Tibial nerve (tissue), 4 donors: Measurements from ENCODE around the gene RSPH10B2. TPM values are rescaled to one million over a fixed set of nuclear protein-coding genes. Genes with fewer than 3 reads are reported as not detected.
"Not testable (repeated sequence)": the region's sequence is repeated elsewhere in the genome, so short reads cannot be mapped to it uniquely, and the experiment has no call there.

ENCODE experiments used
- DNase-seq, 2 donors: peaks; one replicate each; pipeline ENCODE4 v3.0.0-alpha.2; 2019; ENCODE audit warnings: low spot score in 2 of 2
- H3K27ac ChIP-seq, 4 donors: fragments of 200-600 bp; sonication (generic) in 3 of 4; one replicate each; pipeline ENCODE4 v1.5.1; 2017 to 2019; ENCODE audit warnings: mild to moderate bottlenecking in 1 of 4
- H3K27me3 ChIP-seq, 2 donors: fragments of 200-600 bp; sonication (generic) in 1 of 2; one replicate each; pipeline versions ENCODE4 v1.5.1 to v1.6.0; 2017 to 2019
- H3K36me3 ChIP-seq, 3 donors: fragments of 200-600 bp; sonication (generic); one replicate each; pipeline ENCODE4 v1.5.1; 2018 to 2019
- H3K4me1 ChIP-seq, 4 donors: fragments of 200-600 bp; sonication (generic) in 3 of 4; one replicate each; pipeline ENCODE4 v1.5.1; 2017 to 2019
- H3K4me3 ChIP-seq, 4 donors: fragments of 200-600 bp; sonication (generic) in 3 of 4; one replicate each; pipeline ENCODE4 v1.5.1; 2017 to 2019; ENCODE audit warnings: mild to moderate bottlenecking in 1 of 4, moderate library complexity in 1 of 4
- H3K9me3 ChIP-seq, 4 donors: fragments of 200-600 bp; sonication (generic) in 3 of 4; one replicate each; pipeline ENCODE4 v1.5.1; 2017 to 2019
- CTCF ChIP-seq, 5 experiments: fragments of 200-600 bp in 3 of 5; fragments of 450-650 bp in 2 of 5; sonication (generic) in 3 of 5; IDR thresholded peaks; one replicate each; pipeline ENCODE4 v1.5.1; 2016 to 2019; ENCODE audit warnings: antibody characterized with exemption in 5 of 5, mild to moderate bottlenecking in 3 of 5, moderate library complexity in 2 of 5
- EP300 ChIP-seq, 2 donors: sonication (generic); formaldehyde crosslinking; IDR thresholded peaks; one replicate each; pipeline ENCODE4 v1.6.1; 2017; ENCODE audit warnings: antibody characterized with exemption in 2 of 2, mild to moderate bottlenecking in 1 of 2
- POLR2A ChIP-seq, 2 donors: fragments of 450-650 bp; IDR thresholded peaks; one replicate each; pipeline ENCODE4 v1.6.1; 2017; ENCODE audit warnings: antibody characterized with exemption in 2 of 2, mild to moderate bottlenecking in 2 of 2, moderate library complexity in 2 of 2
- WGBS, 2 donors: methylation state at CpG; one replicate each; pipeline ENCODE4 v1.1.5; 2018; 5-methylcytosine and 5-hydroxymethylcytosine counted together
- total RNA-seq, 4 donors: library from RNA; depleted of rRNA; stranded (reverse); fragments of >200 nt; gene quantifications; one replicate each; pipeline ENCODE4 v1.1.0, GENCODE V29; 2016

The RSPH10B2 gene
- total RNA-seq: 1 to 10 TPM in 1 of 4 donors, under 1 TPM in 2, not detected in 1; 0.20 to 3.3 (median 0.21) TPM

- no CpG with 5 or more reads among the region's 38 CpGs for WGBS, 2 donors
- H3K27ac ChIP-seq, H3K4me3 ChIP-seq, H3K36me3 ChIP-seq, H3K4me1 ChIP-seq, DNase-seq, H3K27me3 ChIP-seq, H3K9me3 ChIP-seq: not testable (repeated sequence)
These were observed at the start of gene RSPH10B2 for GRCh38 chr7:6753964-6754363. Gene RSPH10B2, plus strand, starts transcription at chr7:6754103. Its CDS starts 3,575 bp downstream, at chr7:6757678.

GRCh38 chr7:6705959-6706665 lies 47.8 kb upstream of the RSPH10B2 start:
- Histone ChIP-seq H3K9me3 (peaks cover 0 to 14% (median 0%) of the 10 kb centered on the region in 4 donors), H3K4me1 (peaks cover 0 to 33% (median 18%) of the 10 kb centered on the region in 4 donors), H3K36me3 (peaks cover 4 to 34% (median 14%) of the 10 kb centered on the region in 3 donors), H3K27ac (peak overlapping the region; percentile 78 to 93 (median 90)), H3K27me3 (no peaks in the 10 kb centered on the region), H3K4me3 (peak overlapping the region; percentile 83 to 96 (median 93))
- TF ChIP-seq CTCF (IDR thresholded peaks at IDR 0.05) (no peak), EP300 (IDR thresholded peaks at IDR 0.05) (no peak), POLR2A (IDR thresholded peaks at IDR 0.05) (no peak)
- no peak for DNase-seq
- 0% methylated on average over 31 to 37 of the region's 47 CpGs for WGBS, 2 donors

- Histone ChIP-seq H3K27me3 (no peaks in the 10 kb centered on the region), H3K27ac (peak within 1 kb of the TSS; percentile 78 to 93 (median 90)), H3K36me3 (peaks cover 0 to 27% (median 11%) of the 10 kb centered on the region in 3 donors), H3K4me3 (peak within 1 kb of the TSS; percentile 83 to 96 (median 93)), H3K4me1 (peaks cover 0 to 33% (median 18%) of the 10 kb centered on the region in 4 donors), H3K9me3 (peaks cover 0 to 7% (median 0%) of the 10 kb centered on the region in 4 donors)
- 3 to 5% methylated on average over 14 to 28 of the region's 65 CpGs for WGBS, 2 donors
- TF ChIP-seq EP300 (IDR thresholded peaks at IDR 0.05) (peak; percentile 91 to 93), CTCF (IDR thresholded peaks at IDR 0.05) (peak in 1 of 5 experiments; percentile 45), POLR2A (IDR thresholded peaks at IDR 0.05) (peak; percentile 40 to 73)
- peak; percentile 87 to 92 for DNase-seq
These were observed 47.1 kb upstream of the RSPH10B2 start, which contains the start of gene ZNF12 for GRCh38 chr7:6706666-6707407. Gene ZNF12, minus strand, starts transcription at chr7:6706947. Its CDS starts 1,774 bp downstream, at chr7:6705173.

GRCh38 chr7:6708304-6708703 lies 45.6 kb upstream of the RSPH10B2 start:
- Histone ChIP-seq H3K4me1 (peaks cover 0 to 28% (median 17%) of the 10 kb centered on the region in 4 donors), H3K27me3 (no peaks in the 10 kb centered on the region), H3K27ac (no peak overlapping the region), H3K9me3 (peaks cover 0 to 5% (median 0%) of the 10 kb centered on the region in 4 donors), H3K4me3 (no peak overlapping the region), H3K36me3 (peaks cover 0 to 17% (median 6%) of the 10 kb centered on the region in 3 donors)
- no peak for TF ChIP-seq POLR2A (IDR thresholded peaks at IDR 0.05)
- no peak for TF ChIP-seq CTCF (IDR thresholded peaks at IDR 0.05)
- no peak for TF ChIP-seq EP300 (IDR thresholded peaks at IDR 0.05)
- WGBS, 2 donors: 86 to 94% methylated on average over 3 of the region's 3 CpGs
- no peak for DNase-seq

- no peak for DNase-seq
- WGBS, 2 donors: 85 to 91% methylated on average over 6 of the region's 6 CpGs
- no peak overlapping the region for H3K4me3 ChIP-seq
- H3K36me3 ChIP-seq: peaks cover 0 to 5% (median 0%) of the 10 kb centered on the region in 3 donors
- no peak for TF ChIP-seq EP300 (IDR thresholded peaks at IDR 0.05)
- TF ChIP-seq CTCF (IDR thresholded peaks at IDR 0.05): no peak
- TF ChIP-seq POLR2A (IDR thresholded peaks at IDR 0.05): no peak
- H3K27ac ChIP-seq: no peak overlapping the region
- H3K27me3 ChIP-seq: no peaks in the 10 kb centered on the region
- no peaks in the 10 kb centered on the region for H3K9me3 ChIP-seq
- peaks cover 0 to 16% (median 13%) of the 10 kb centered on the region in 4 donors for H3K4me1 ChIP-seq
These were observed 44.1 kb upstream of the RSPH10B2 start for GRCh38 chr7:6709808-6710207.
